LNCaP clone FGC (cell line): Measurements from ENCODE around the gene METRNL.
"Not testable (repeated sequence)": the region's sequence is repeated elsewhere in the genome, so short reads cannot be mapped to it uniquely, and the experiment has no call there.

Experiments
- DNase-seq: peaks from one replicate; pipeline ENCODE4 v3.0.0-alpha.2; 2011; ENCODE audit warnings: low read depth
- H3K4me3 ChIP-seq: 2 replicates; pipeline ENCODE4 v1.5.1; 2011; ENCODE audit warnings: mild to moderate bottlenecking, low read depth, low read length, control low read depth
- TF ChIP-seq, protein P1 (sequence below): IDR thresholded peaks from 2 replicates; pipeline ENCODE4 v1.5.1; 2012; ENCODE audit warnings: mild to moderate bottlenecking; ENCODE audit not compliant: control insufficient read depth, insufficient read depth; ENCODE audit errors: extremely low read depth

METRNL gene

GRCh38 chr17:83046448-83047181 is 32.8 kb upstream of the METRNL start:
- no peak overlapping the region for H3K4me3 ChIP-seq
- TF ChIP-seq, protein P1, sequence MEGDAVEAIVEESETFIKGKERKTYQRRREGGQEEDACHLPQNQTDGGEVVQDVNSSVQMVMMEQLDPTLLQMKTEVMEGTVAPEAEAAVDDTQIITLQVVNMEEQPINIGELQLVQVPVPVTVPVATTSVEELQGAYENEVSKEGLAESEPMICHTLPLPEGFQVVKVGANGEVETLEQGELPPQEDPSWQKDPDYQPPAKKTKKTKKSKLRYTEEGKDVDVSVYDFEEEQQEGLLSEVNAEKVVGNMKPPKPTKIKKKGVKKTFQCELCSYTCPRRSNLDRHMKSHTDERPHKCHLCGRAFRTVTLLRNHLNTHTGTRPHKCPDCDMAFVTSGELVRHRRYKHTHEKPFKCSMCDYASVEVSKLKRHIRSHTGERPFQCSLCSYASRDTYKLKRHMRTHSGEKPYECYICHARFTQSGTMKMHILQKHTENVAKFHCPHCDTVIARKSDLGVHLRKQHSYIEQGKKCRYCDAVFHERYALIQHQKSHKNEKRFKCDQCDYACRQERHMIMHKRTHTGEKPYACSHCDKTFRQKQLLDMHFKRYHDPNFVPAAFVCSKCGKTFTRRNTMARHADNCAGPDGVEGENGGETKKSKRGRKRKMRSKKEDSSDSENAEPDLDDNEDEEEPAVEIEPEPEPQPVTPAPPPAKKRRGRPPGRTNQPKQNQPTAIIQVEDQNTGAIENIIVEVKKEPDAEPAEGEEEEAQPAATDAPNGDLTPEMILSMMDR: no peak

GRCh38 chr17:83047182-83047478 is 32.3 kb upstream of the METRNL start:
- TF ChIP-seq, protein P1: no peak
- no peak for DNase-seq

More at GRCh38 chr17:83046448-83047181, 32.8 kb upstream of the METRNL start:
- DNase-seq: peak; percentile 18

GRCh38 chr17:83047818-83048475 is 31.5 kb upstream of the METRNL start:
- not testable (repeated sequence) for DNase-seq, H3K4me3 ChIP-seq

More at GRCh38 chr17:83047182-83047478, 32.3 kb upstream of the METRNL start:
- no peak overlapping the region for H3K4me3 ChIP-seq

- TF ChIP-seq, protein P1: peak; percentile 23
- no peak for DNase-seq
- H3K4me3 ChIP-seq: peak overlapping the region; percentile 77
These were observed 28.6 kb upstream of the METRNL start for GRCh38 chr17:83050651-83051395.

- peak overlapping the region; percentile 77 for H3K4me3 ChIP-seq
- peak; percentile 91 for DNase-seq
- TF ChIP-seq, protein P1: no peak
These were observed 27.8 kb upstream of the METRNL start for GRCh38 chr17:83051396-83052240.

DNA sequence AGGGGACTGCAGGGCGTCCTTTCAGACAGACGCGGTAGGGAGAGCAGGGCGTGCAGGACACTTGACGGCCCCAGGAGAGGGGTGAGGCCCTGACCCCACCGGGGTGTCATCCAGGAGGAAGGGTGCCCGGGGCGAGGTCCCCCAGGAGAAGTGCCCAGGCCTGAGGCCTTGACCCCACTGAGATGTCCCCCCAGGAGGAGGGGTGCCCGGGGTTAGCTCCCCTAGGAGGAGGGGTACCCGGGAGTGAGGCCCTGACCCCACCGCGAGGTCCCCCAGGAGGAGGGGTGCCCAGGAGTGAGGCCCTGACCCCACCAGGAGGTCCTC is 27.2 kb upstream of the METRNL start:
- TF ChIP-seq, protein P1: no peak
- peak overlapping the region; percentile 77 for H3K4me3 ChIP-seq
- no peak for DNase-seq
